HG03108 (cell line): ENCODE measurements around the gene CADPS.

Source experiments
- ATAC-seq: cut with Tn5 transposase; IDR thresholded peaks from one replicate; pipeline ENCODE4 v1.9.1; 2021; ENCODE audit warnings: moderate library complexity; ENCODE audit not compliant: unreplicated experiment

CADPS gene

DNA sequence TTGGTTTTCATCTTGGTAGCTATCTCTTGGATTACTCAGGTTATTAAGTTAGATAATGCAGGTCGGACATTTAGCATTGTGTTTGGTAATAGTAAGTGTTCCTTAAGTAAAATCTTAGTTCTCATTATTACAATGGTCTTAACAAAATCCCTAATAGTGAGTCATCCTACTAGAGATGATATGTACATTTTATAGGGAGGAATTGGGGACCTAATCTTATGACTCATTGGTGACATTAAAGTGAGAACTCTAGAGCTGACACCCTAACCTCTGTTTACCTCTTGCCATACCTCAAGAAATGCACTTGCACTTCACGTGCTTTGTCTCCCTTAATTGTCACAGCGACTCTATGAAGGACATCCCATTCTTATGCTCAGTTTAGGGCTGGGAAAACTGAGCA, 174.9 kb downstream of the CADPS start:
- no peak for ATAC-seq

DNA sequence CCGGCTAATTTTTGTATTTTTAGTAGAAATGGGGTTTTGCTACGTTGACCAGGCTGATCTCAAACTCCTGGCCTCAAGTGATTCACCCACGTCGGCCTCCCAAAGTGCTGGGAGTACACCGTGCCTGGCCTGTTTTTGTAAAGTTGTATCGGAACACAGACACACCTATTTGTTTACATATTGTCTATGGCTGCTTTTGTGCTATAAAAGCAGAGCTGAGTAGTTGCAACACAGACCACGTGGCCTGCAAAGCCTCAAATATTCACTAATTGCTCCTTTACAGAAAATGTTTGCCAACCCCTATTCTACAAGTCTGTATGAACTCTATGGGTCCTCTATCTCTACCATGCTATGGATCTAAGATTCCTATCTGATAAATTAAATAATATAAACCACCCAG, 175.5 kb downstream of the CADPS start:
- ATAC-seq = no peak

DNA sequence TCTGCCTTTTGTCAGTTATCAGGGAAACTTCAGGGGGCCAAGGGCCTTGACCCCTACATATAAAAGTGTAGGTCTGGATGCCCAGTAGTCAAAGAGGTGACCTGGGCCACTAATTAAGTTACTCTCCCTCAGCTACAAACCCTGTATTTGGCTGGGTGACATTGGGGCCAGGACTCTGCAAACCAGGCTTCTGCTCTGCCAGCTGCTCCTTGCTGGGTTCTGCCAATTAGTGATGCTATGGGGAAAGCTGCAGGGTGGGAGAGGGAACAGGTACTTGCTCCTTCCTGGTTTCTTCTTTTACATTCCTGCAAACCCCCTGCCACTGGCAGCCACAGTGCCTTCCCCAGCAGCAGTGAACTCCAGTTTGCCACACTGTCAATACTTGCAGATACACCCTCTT, 179.2 kb downstream of the CADPS start:
- no peak for ATAC-seq

DNA sequence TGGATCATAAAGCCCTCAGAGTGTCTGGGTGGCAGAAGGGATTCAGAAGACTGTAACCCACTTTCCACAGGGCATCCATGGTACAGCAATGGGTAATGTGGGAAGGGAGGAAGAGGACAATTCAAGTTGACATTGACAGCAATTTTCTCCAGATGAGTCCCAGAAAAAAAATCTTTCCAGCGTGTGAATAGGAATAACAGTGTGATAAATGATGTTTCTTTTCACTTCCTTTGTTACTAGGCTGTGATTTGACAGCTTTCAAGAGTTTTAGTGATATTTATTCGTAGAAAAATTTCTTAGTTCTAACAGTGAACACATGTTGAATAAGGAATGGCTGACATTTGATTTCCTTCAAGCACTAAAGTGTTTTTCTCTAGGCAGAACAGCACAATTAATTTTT, 186.4 kb downstream of the CADPS start:
- no peak for ATAC-seq

DNA sequence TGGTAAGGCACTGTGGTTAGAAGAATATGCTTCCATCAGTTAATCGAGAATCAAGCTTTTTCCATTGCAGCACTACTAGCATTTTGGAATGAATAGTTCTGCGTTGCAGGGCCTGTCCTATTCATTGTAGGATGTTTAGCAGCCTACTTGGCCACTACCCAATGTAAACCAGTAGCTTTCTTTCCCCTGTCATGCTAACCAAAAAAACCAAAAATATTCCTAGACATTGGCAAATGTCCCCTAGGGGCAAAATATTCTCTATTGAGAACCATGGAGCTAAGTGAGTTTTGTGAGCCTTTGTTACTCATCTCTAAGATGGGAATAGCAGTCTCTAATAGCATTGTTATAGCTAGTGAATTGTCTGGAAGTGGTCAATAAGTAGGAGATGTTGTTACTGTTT, 187.2 kb downstream of the CADPS start:
- ATAC-seq = no peak

DNA sequence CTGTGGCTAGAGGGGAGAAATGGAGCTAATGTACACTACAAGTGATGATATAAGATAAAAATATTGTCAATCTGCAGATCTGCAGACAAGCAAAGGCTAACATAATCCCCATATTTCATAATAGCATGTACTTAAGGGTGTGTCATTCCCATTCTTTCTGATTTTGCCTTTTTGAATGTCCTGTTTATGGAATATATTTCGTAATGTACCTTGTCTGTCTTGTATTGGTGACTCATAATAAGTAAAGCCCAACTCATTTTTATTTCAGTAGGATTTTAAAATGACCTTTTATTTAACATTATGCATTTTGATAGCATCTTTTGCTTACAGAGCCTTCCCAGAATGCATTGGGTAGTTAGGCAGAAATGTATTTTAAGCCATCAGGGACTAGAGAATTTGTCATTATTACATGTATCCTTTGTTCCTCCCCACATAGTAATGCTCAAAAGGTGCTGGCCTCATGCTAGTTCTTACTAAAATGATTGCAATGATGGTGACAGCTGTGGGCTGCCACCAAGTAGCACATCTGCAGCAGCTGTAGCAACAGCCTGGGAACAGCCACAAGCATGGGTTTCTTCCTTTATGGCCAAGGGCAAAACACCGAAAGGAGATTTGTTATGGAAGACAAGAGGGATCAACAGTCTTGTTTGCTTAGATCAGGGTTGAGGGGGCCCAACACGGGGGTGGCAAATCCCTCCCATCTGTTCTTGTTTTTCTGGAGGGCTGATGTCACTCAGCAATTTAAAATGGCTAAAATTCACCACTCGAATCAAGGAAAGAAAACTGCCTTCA, 188.5 kb downstream of the CADPS start:
- ATAC-seq = no peak

DNA sequence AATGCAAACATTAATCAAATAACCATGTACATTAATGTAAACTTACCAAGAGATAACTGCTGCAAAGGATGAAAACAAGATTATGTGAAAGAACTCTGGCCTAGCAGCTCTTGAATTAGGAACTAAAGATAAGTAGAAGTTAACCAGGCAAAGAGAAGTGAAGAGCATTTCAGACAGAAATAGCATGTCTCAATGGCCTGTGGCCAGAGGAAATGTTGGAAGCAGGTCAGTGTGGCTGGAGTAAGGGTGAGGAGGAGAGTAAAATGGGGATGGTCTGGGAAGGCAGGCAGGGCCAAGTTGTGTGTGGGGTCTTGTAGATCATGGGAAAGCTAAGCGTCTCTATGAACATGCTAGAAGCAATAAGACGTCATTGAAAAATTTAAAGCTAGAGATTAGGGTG, 192.4 kb downstream of the CADPS start:
- ATAC-seq = no peak

DNA sequence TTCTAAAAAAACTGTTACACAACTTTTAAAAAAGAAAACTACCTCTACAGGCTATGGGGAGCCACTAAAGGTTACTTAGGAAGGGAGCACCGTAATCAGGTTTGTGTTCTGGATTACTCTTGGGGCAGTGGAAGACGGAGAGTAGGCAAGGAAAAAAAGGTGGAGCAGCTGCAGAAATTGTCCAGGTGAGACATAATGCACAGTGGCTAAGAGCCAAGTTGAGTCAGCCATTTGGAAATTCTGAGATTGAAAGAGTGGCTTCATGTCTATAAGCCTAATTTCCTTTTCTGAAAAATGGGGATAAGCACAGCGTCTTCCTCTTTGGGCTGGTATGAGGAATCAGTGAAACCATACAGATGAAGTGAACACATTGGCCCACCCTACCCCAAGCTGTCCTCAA, 195.2 kb downstream of the CADPS start:
- no peak for ATAC-seq

DNA sequence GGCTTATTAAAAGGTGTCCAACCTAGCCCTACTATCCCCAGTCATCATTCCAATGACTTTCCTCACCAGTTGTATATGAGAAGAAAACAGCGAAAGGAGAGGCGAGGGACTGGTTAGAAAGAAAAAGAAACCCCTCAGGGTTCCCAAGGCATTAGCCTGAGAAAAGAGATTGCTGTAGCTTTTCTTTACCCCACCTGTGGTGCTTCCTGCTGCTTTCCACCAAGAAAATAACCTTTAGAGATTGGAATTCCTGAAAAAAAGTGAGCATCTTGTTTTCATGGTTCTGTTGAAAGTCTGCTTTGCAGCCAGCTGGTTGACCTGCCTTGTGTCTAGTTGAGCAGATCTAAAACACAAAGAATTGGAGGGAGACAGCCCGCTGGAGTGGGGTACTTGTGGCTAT, 196.4 kb downstream of the CADPS start:
- no peak for ATAC-seq

DNA sequence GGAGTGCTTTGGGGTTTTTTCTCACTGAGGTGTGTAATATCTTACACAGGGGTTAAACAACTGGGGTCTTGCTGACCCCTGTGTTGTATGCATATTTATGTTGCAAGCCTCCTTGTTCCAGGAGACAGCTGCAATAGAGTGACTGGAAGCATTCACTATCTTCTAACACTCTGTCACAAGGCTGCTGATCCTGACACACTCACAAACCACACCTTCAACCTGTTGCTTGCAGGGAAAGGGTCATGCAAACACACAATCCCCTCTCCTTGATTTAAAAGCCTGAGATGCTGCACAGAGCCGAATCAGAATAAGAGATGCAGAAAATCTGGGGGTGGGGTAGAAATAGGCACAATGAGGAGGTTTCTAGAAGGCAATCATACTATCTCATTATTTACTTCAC, 197.3 kb downstream of the CADPS start:
- ATAC-seq = no peak

DNA sequence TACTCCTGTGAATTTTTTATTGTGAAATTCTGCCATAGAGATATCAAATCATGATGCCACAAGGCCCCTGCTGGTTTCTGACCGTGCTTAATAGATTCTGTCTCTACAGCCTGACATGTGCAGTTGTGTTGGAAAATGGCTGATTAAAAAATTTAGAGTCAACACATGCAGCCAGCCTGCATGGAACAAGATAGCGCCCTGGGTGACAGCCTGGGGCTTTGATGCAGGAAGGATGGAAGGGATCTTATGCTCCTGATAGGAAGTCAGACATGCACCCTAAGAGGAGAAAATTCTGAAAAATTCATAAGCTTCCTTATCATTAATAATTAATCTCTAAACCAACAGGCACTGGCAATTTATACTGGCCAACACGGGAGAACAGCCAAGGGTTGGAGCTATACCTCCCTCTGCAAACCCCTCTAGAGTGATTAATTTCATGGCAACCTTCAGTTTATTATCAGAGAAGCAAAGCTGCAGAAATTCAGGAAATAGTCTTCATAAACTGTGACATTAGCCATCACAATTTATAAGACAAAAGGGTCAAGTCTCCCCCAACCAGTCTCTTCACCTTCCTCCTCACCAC, 198.4 kb downstream of the CADPS start:
- ATAC-seq = no peak

DNA sequence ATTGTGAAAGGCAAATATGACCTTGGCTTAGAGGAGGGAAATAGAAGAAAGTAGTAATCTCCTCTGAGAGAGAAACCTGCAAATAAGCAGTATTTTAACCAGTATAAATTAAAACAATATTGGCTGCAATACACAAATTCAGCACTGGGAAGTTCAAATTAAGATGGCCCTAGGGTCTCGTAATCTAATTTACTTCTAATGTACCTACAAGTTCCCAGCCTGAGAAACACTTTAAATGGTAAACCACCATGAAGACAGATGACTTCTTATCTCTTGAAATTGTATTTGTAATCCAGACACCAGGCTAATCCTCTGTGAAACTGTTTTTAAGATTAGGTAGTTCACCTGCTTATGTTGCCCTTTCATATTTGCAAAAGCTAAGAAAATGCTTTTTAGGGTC, 199.7 kb downstream of the CADPS start:
- ATAC-seq = no peak

DNA sequence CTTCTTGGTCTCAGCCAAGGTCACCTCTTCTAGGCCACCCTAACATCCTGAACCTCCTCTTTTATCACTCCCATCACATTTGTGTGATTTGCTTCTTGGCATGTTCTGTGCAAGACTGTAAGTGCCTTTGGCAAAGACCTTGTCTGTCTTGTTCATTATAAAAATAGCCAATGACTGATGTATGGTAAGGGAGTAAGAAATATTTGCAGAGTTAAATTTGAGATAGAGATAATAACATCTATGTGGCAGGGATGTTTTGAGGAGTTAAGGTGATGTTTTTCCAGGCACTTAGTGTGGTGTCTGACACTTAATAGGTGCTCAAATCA, 202.3 kb downstream of the CADPS start:
- ATAC-seq = no peak

DNA sequence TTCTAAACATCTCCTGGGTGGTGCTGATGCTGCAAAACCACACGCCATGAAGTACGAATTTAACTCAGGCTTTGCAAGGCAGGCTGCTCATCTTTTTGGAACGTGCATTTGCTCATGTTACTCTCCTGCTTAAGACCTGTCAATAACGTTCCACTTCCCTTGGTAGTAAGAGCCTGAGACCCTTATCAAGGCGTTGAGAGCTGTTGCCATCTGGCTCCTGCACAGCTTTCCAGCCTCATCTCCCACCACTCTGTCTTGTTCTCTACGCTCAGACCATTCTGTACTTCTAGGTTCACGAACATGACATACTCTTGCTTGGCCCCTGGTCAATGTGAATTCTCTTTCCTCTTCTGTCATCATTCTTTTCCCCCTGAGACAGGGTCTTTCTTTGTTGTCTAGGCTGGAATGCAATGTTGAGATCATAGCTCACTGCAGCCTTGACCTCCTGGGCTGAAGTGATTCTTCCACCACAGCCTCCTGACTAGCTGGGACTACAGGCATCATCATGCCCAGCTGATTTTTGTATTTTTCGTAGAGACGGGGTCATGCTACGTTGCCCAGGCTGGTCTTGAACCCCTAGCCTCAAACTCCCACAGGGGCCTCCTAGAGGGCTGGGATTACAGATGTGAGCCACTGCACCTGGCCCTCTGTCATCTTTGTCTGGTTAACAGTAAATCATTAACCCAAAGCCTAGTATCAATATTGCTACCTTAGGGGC, 202.8 kb downstream of the CADPS start:
- peak; percentile 66 for ATAC-seq

DNA sequence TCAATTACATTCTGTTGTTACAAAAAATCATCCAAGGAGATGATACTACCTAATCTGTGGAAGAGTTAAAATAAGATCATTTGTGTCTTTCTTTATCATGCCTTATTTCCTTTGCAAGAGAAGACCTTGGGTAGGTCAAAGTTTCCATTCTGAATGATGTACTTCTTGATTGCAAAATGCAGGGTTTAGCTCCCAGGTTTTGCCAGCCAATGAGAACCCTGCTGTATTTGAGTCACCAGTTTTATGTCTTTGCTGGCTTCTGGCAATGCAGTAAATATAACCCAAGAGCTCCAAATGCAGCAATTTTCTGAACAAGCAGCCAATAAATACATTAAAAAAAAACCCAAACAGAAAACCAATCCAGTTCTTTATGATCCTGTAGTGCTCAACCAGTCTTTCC, 204.9 kb downstream of the CADPS start:
- no peak for ATAC-seq

DNA sequence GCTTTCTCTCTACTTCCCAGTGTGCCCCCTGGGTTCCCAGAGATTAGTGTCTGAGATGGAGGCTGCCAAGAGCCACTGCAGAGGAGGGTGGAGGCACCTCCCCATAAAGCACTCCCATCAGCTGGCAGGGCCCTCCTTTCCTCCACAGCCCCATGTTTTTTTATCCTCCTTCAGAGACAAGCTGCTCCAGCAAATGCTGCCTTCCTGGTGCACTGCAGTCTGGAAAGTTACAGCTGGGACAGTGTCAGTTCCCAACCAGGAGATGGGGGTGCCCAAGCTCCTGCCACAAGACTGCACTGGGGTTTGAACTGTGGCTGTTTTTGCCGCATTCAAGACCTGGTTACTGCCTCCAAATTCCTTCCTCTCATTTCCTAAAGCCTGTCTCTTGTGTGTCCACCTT, 206.1 kb downstream of the CADPS start:
- ATAC-seq = no peak

DNA sequence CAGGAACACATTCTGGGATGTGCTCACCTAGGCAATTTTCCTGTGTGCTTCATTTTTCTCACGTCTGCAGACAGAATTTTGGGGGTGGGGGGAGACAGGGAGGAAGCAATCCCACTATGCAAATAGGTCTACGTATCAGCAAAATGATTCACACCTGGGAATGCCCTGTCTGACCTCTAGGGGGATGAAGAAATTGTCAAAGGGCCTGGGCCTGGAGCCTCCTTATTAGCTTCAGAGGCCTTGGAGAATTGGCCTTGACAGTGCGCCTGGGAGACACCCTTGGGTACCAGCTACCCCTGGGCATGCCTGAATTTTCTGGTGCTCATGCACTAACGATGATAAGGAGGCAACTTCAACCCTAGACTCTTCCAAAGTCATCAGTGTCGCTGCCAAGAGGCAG, 207.5 kb downstream of the CADPS start:
- no peak for ATAC-seq

DNA sequence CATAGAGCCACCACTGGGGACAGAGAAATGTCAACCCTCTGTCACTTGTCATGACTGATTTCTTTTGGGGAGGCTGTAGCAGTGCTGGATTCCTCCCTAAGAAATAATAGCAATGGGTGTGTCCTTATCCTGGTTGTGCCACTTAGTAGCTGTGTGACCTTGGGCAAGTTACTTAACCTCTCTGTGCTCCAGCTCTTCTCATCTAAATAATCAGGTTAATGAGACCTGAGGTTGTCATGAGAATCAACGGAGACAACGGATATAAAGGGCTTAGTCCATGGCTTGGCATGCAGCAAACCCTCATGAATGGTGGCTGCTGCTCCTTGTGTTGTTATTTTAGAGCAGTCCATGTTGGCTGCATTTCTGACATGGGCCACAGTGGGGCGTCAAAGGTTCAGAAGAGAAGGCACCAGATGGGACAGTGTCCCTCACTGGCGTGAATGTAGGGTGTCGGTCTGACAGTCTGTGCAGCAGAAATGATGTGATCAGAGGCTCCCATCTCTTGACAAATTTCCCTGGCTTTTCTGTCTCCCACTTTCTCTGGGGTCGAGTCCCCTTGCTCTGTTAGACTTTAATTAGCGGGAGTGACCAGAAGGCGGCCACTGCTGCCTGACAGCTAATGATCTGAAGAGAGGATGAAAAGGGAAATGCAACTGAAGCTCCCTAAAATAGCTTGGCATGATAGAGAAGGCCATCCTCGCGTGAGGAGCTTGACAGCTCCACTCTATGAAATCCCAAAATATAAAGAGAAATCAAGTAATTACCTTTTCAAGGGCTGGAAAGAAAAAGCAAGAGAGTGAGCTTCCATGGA, 209.4 kb downstream of the CADPS start:
- peak; percentile 69 for ATAC-seq

DNA sequence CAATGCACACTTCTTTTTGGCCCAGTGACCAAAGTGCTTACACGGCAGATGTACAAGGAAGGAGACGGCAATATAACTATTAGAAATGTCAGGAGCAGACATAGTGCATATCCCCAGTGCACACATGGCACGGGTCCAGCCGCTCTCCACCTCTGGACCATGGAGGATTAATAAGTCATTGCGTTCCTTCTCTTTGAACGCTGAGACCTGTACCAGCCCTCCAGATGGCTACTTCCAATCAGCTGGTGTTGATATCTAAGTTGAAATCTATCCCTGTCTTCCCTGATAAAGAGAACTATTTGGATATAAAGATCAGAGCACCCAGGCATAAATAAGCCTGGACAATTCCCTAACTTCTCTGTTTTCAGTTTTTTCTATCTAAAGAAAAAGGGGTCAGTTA, 212.5 kb downstream of the CADPS start:
- no peak for ATAC-seq

DNA sequence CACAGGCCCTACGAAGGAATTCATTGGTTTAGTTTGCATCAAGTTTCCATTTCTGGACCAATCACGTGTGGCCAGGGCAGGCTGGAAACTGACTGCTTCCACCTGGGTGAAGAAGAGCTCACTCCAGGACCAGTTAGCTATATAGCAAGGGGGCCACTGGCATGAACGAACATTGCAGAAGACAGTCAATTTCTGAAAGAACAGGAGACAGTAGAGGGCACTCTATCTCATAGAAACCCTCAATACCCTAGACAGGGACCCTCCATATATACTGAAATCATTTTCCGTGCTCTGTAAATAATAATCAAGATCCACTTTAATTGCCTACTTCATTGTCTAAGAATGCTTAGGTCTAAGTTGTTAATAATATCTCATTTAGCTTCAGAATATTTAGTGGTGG, 215.6 kb downstream of the CADPS start:
- ATAC-seq = no peak

DNA sequence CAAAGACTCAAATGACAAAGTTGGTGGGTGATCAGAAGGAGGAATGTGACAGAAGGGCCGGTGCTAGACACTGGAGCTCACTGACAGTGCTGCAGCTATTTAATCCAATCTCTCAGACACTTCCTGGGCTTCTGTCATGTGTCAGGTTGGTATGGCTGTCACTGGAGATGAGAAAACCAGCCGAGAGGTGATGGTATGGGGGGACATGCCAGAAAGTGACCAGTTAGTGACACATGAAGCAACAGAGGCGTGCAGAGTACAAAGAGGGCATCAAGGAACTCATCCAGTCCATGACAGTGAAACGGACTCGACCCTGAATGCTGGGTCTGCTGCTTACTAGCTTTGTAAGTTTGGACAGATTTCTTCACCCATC, 219.5 kb downstream of the CADPS start:
- no peak for ATAC-seq
